Measurements from ENCODE around the gene C1orf52.
A peak's percentile ranks its signal among the peaks of the same experiment; 100 is the strongest.

Gene C1orf52

DNA sequence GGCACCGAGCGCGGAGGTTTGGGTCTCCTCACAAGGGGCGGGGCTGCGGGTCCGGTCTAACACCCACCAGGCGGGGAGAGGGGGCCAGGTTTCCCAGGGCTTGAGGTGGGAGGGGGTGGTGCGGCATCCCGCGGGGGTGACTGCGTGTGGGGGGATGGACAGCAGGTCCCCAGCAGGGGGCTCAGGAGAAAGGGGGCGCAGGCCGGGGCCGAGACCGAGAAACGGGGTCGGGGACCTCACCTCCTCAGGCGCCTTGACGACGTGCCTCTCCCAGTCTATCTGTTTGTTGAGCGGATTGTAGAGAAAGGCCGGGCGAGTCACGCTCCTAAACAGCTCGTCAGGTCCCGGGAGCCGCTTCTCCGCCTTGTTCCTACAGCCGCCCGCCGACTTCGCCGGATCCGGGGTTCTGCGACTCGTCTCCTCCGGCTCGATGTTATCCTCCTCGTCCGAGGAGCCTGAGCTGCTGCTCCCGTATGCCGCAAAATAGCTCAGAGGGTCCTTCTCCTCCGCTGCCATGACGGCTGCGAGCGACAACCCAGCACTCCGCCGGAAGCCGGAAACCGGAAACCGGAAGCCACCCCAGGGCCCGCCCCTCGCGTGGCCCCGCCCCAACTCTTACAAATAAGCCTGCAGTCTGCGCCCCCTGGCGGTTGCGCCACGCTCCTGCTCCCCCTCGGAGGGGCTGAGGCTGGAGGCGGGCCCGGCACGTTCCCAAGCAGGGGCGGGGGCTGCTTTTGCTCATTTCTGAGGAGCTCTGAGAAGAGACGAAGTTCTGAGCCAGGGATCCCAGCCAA is at the start of gene C1orf52:
Gene C1orf52 (minus strand): TSS at position 545 of the 794 bp plus-strand sequence. CDS start 29 bp downstream, at position 516.
- TF ChIP-seq, protein P1, sequence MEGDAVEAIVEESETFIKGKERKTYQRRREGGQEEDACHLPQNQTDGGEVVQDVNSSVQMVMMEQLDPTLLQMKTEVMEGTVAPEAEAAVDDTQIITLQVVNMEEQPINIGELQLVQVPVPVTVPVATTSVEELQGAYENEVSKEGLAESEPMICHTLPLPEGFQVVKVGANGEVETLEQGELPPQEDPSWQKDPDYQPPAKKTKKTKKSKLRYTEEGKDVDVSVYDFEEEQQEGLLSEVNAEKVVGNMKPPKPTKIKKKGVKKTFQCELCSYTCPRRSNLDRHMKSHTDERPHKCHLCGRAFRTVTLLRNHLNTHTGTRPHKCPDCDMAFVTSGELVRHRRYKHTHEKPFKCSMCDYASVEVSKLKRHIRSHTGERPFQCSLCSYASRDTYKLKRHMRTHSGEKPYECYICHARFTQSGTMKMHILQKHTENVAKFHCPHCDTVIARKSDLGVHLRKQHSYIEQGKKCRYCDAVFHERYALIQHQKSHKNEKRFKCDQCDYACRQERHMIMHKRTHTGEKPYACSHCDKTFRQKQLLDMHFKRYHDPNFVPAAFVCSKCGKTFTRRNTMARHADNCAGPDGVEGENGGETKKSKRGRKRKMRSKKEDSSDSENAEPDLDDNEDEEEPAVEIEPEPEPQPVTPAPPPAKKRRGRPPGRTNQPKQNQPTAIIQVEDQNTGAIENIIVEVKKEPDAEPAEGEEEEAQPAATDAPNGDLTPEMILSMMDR (IDR thresholded peaks at IDR 0.05; ENCODE audit: low read depth, low read length): peak; percentile 96
- peak within 1 kb of the TSS; percentile 96 to 99 for H3K4me3 ChIP-seq (replicated peaks in 1 of 2; ENCODE audit: low read depth in 2 of 2, low read length in 2 of 2)
- peak; percentile 94 to 97 for DNase-seq (ENCODE audit: low read depth in 2 of 2)

DNA sequence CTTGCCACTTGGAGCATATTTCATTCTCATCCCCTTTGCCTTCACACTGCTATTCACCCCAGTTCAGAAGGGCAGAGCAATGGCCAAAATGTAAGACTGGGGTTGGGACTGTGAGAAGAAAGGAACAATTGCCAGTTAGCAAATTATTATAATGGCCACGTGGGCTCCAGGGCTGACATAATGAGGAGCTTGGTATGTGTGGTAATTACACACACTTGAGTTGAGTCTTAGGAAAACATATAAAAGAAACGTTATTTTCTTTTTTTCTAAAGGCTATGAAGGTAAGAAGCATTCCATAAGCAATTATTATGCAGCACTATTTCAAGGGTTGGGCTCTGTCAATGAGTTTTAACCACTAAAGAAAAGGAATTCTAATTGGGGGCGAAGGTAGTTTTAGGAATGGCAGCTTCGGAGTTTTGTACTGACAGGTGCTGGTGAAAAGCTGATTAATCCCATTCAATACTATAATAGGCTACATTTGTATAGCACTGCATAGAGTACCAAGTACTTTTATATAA is 49.4 kb upstream of the C1orf52 start:
- no peak overlapping the region for H3K4me3 ChIP-seq (replicated peaks in 1 of 2; ENCODE audit: low read depth in 2 of 2, low read length in 2 of 2)
- TF ChIP-seq, protein P1 (IDR thresholded peaks at IDR 0.05; ENCODE audit: low read depth, low read length): no peak
- no peak for DNase-seq (ENCODE audit: low read depth in 2 of 2)

DNA sequence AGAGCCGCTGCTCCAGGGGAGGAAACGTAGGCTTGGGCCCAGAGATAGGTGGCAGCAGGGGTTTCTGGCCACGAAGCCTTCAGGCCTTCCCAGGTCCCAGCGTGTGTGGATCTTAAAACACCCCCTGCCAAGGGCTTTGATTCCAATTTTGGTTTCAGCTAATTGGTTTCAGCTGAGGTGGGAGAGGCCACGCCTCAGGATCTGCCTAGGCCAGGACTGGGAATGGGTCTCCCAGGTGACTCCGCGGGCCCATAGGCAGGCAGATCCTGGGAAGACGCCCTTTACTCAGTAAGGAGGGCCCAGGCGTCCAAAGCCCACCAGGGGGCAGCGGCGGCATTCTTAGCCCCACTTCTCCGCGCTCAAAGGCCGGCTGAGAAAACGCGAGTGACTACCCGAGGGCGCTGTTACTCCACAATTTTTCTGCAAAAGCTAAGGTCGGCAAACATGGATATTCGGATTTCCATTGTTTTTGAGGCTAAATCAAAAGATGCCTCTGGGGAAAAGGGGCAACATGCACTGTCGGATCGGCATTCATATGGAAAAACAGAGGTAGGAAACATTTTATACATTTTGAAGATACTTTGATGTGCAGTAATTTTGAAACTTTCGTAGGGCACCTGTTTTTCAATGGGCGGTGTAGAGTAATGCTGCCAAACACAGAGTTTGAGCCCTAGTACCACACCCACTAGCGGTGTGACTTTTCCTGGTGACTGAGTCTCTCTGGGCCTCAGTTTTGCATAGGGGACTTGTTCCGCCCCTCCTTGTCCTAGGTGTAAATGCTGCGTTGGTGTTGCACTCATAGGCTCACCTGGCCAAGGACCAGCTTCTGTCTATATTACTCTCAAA is 48.7 kb upstream of the C1orf52 start:
- peak; percentile 93 for DNase-seq (ENCODE audit: low read depth in 2 of 2)
- no peak overlapping the region for H3K4me3 ChIP-seq (replicated peaks in 1 of 2; ENCODE audit: low read depth in 2 of 2, low read length in 2 of 2)
- TF ChIP-seq, protein P1 (IDR thresholded peaks at IDR 0.05; ENCODE audit: low read depth, low read length): peak; percentile 99

DNA sequence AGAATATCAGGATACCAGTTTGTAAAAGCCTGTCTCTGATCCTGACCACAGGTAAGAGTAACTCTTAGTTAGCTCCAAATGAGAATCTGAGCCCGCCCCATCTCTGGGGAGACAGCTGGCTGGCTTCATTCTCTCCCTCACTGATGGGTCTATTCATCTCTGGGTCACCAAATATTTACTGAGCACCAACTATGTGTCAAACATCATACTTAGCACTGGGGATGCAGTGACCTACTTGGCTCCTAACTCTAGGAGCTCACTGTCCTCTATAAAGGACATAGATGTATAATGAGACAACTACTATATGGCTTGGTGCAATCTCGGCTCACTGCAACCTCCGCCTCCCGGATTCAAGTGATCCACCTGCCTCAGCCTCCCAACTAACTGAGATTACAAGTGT is 46.8 kb upstream of the C1orf52 start:
- TF ChIP-seq, protein P1 (IDR thresholded peaks at IDR 0.05; ENCODE audit: low read depth, low read length): no peak
- H3K4me3 ChIP-seq (replicated peaks in 1 of 2; ENCODE audit: low read depth in 2 of 2, low read length in 2 of 2): no peak overlapping the region
- no peak for DNase-seq (ENCODE audit: low read depth in 2 of 2)

DNA sequence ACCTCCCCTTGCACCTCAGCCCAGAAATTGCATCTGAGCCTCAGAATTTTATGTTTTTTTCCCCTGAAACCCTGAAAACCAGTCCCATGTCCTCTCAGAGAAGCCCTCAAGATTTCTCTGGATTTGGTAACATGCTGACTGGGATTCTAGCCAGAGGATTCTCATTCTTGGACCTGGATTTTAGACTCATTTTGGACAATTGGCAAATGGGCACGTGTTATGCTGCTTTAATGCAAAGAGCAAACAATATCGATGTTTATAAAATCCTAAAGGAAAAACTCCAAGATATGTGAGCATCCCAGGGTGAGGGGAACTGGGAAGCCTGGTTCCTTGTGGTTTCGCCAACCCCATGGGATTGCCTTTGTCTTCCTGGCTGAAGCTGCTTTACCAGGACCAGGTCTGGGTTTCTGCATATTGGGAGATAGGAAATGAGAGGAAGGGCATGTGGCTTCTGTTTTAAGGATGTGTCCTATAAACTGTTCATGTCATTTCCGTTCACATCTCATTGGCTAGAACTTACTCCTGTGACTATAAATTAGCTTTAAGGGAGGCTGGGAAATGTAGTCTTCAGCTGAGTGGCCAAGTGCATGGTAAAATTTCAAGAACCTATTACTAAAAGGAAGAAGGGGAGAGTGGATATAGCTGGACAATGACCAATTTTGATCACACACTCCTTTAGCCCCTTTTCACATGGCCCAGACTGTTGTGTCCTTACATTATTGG is 44.1 kb upstream of the C1orf52 start:
- no peak for DNase-seq (ENCODE audit: low read depth in 2 of 2)
- TF ChIP-seq, protein P1 (IDR thresholded peaks at IDR 0.05; ENCODE audit: low read depth, low read length): no peak
- H3K4me3 ChIP-seq (replicated peaks in 1 of 2; ENCODE audit: low read depth in 2 of 2, low read length in 2 of 2): no peak overlapping the region

DNA sequence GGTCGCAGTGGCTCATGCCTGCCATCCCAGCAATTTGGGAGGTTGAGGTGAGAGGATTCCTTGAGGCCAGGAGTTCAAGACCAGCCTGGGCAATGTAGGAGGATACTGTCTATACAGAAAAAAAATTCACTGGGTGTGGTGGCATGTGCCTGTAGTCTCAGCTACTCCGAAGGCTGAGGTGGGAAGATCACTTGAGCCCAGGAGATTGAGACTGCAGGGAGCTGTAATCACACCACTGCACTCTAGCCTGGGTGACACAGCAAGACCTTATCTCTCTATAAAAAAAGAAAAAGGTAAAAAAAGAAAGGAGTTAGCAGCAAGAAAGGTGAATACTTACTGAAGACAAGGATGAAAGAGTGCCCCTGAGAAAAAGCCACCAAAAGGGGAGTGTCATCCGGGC is 40.7 kb upstream of the C1orf52 start:
- DNase-seq (ENCODE audit: low read depth in 2 of 2): no peak
- TF ChIP-seq, protein P1 (IDR thresholded peaks at IDR 0.05; ENCODE audit: low read depth, low read length): no peak

More for the DNA sequence above, 40.7 kb upstream of the C1orf52 start:
- H3K4me3 ChIP-seq (replicated peaks in 1 of 2; ENCODE audit: low read depth in 2 of 2, low read length in 2 of 2): no peak overlapping the region
